Epithelial cell of prostate (primary cell): ENCODE results near the gene APAF1.

Source experiments
- DNase-seq: peaks from one replicate; pipeline ENCODE4 v3.0.0-alpha.2; 2011; ENCODE audit warnings: low read depth, low spot score
- H3K27ac ChIP-seq: fragments of 450-650 bp; 2 replicates; pipeline ENCODE4 v1.5.1; 2017; ENCODE audit warnings: mild to moderate bottlenecking

The APAF1 gene

GRCh38 chr12:98721204-98721702, 76.2 kb downstream of the APAF1 start:
- no peak for DNase-seq
- H3K27ac ChIP-seq = no peak overlapping the region

DNA sequence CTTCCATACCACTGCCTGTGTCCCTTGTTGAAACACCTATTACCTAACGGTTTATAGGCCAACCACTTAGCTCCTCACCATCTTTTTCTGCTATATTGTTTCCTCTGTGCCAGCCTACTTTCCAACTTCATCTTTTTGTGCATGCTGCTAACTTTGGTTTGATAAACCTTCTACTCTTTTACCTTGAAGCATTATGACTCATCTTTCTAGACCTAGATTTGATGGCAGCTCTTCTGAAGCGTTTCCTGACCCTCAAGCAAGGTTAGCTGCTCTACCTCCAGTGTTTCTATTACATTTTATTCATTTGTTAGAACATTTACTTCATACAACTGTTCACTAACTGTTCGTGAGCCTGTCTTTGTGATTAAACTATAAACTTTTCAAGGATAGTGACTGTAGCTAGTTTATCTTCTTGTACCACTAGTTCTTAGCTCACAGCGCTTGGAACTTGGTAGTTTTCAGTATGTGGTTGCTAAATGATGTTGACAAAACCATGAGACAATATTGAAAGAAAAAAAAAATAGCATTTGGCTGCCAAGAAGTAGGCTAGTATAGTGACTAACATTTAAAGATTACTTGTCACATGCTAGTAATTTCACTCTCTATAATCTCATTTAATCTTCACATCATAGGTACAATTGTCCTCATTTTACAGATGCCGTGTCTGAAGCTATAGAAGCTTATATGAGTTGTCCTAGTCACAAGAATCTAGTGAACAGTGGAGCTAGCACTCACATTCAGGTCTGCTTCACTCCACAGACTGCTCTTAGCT, 79.5 kb downstream of the APAF1 start:
- no peak for DNase-seq
- no peak overlapping the region for H3K27ac ChIP-seq

DNA sequence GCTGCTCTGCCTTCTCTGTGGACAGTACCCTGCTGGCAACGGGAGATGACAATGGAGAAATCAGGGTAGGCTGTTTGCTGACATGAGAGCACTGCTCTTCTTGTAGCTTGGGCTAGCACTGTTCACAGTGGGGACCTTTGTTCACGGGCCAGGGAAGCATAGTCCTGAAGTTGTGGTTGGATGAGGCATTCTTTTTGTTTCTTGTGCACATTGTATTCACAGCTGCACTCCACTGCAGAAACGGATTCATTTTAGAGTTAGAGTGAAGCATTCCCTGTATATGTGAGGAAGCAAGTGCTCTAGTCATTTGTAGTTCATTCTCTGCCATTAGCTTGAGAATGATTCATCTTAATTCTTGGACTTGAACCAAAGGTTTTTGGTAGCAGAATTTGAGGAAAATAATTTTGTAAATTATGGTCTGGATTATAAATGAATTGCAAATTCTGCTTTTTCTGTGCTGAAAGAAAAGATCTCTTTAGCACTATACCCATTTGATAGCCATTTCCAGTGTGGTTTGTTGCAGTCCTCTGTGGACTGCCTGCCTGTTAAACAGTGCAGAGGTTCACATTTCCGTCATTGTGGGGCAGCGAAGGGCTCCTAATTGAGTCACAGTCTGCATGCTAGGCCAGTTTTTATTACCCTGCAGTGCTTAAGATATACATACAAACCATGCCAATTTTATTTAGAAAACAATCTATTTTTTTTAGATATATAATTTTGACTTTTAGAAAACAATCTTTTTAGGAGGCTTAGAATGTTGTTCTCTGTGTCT, 80.6 kb downstream of the APAF1 start:
- H3K27ac ChIP-seq = no peak overlapping the region
- DNase-seq = no peak

DNA sequence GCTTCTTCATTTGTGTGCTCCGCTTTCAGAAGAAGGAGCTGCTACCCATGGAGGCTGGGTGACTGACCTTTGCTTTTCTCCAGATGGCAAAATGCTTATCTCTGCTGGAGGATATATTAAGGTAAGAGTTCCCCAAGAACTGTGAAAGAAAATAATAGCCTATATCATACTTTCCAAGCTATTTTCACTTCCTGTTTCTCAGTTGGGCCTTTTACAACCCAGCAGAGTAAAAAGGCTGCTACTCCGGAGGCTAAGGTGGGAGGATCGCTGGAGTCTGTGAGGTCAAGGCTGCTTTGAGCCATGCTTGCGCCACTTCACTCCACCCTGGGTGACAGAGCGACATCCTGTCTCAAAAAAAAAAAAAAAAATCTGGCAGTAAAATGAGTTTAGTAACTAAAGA, 82.1 kb downstream of the APAF1 start:
- no peak overlapping the region for H3K27ac ChIP-seq

DNA sequence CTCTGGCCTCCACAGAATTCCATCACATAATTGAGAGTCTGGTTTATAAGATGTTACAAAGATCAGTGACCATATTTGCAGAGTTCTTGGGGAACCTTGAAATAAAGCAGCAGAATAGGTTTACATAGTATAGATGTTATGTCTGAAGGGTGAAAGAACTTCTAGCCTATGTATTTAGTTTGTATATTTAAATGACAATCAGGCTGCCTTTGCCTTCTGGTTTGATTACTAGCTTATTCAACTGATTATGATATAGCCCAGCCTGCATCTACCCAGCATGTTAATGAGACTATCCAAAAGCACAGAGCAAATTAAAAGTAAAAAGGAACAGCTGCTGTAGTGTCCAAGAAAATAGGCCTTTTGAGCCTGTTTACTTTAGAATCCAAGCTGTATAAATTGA, 85.3 kb downstream of the APAF1 start:
- H3K27ac ChIP-seq = no peak overlapping the region
- no peak for DNase-seq

More for the DNA sequence above, 82.1 kb downstream of the APAF1 start:
- no peak for DNase-seq

- DNase-seq = no peak
- no peak overlapping the region for H3K27ac ChIP-seq
Observed at GRCh38 chr12:98733667-98734350, 88.7 kb downstream of the APAF1 start.

GRCh38 chr12:98735821-98736220, 90.7 kb downstream of the APAF1 start:
- H3K27ac ChIP-seq = no peak overlapping the region
- no peak for DNase-seq

- H3K27ac ChIP-seq = no peak overlapping the region
- DNase-seq = no peak
Observed at GRCh38 chr12:98736352-98737321, 91.5 kb downstream of the APAF1 start.

DNA sequence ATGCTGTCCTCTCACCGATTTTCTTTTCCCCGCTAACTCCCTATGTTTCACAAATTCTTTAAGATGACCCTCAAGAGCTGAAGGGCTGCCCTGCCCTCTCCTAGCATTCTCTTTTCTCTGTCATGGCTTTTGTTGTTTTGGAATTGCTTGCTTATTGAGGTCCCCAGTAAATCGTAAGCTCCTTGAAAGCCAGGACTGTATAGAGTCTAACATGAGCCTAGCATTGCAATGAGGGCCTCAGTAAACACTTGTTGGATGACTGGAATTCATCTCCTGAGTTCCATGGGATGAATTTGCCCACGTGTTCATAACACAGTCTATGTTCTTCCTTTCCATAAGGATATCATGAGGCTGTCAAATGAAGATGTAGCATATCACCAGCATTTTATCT, 92.2 kb downstream of the APAF1 start:
- H3K27ac ChIP-seq = no peak overlapping the region
- no peak for DNase-seq

- no peak for DNase-seq
- no peak overlapping the region for H3K27ac ChIP-seq
Observed at GRCh38 chr12:98738002-98738401, 92.9 kb downstream of the APAF1 start.

- DNase-seq = no peak
Observed at GRCh38 chr12:98738539-98738938, 93.4 kb downstream of the APAF1 start.

DNA sequence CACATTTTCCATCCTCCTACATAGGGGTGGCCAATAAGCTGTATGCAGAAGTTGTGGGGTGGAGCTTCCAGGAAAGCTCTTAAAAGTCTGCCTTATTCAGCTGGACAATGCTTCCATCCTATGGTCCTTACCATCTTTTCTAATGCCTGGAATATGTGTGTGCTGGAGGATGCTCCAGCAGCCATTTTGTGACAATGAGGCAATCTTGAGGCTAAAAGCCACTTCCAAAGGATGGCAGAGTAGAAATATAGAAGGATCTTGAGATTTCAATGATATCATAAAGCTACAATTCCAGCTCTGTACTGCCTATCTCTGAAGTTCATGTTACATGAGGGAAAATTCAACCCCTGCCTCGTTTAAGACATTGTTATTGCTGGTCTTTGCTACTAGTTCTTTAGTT, 95.7 kb downstream of the APAF1 start:
- no peak overlapping the region for H3K27ac ChIP-seq
- DNase-seq = no peak

More at GRCh38 chr12:98738539-98738938, 93.4 kb downstream of the APAF1 start:
- no peak overlapping the region for H3K27ac ChIP-seq

GRCh38 chr12:98741196-98741555, 96.1 kb downstream of the APAF1 start:
- no peak for DNase-seq
- H3K27ac ChIP-seq = no peak overlapping the region

- DNase-seq = no peak
- H3K27ac ChIP-seq = no peak overlapping the region
Observed at GRCh38 chr12:98741556-98742265, 96.6 kb downstream of the APAF1 start.

DNA sequence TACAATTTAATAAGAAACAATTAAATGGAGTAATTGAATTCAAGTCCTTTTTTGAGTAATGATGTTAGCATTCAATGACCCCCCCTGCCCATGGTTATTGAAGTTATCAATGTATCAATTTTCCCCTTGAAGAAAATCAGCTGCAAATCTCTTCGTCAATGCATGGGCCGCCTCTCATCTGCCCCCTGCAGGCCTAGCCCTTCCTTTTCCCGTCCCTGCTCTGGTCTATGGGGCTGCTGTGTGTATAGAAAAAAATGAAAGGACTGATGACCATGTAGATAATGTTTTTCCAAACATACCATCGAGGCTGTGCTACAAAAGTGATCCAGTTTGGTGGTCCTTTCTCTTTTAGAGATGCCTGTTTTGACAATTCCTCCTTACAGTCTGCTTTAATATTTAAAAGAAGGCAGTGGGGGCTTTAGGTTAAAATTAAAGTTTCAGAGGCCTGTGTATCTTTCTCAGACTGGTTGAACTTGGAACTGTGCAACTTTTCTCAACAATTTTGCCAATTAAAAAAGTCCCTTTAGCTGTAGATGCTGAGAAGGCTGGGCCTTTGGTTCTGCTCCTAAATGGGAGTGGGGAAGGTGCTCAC, 98.4 kb downstream of the APAF1 start:
- no peak overlapping the region for H3K27ac ChIP-seq
- no peak for DNase-seq

DNA sequence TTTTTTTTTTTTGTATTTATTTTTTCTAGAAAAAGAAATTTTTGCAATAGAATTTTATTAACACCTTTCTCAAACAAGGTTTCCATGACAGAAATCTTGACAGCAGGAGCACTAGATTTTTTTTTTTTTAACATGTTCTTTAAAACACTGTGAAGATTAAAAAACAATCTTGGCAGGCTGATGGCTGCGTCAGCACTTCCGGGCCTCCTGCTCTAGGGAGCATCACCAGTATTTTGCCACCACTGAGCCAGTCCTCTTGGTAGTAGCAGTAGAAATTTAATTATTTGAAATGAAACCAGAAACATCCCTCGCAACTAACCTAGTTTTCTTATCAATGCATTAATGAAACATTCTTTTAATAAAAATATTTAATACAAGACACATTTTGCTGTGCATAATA, 99.6 kb downstream of the APAF1 start:
- no peak overlapping the region for H3K27ac ChIP-seq
- DNase-seq = no peak

DNA sequence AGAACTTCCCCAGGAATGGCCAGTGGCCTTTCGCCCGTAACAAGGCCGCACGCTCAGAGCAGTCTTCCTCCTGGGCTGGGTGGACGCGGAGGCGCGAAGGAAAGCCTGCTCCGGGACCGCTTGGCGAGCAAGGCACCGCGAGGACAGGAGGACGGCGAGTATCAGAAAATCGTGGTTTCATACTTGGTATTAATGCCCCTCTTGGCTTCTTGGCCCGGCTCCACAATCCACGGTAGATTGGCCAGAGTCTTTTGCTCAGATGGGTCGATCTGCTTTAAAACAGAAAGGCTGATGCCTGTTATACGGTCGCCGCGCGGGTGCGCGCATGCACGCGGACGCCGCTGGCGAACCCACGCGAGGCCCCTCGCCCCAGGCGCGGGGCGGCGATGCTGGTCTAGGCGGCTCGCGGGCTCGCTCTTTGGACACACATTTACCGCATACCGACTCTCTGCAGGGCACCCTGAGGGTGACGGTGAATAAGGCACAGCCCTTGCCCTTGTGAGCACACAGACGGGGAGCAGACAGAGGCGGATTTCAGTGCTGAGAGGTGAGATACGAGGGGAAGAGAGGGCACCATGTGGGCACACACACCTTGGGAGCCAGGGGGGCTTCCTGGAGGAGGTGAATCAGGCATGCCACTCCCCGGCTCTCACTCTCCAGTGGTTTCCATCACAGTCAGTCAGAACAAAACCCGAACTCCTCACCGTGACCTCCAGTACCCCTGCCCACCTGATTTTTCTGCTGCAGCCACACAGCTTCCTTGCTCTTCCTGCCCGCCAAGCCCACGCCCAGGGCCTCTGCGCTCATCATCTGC, 100.7 kb downstream of the APAF1 start:
- no peak for DNase-seq
- no peak overlapping the region for H3K27ac ChIP-seq

GRCh38 chr12:98748463-98748862, 103.4 kb downstream of the APAF1 start:
- DNase-seq = no peak
- no peak overlapping the region for H3K27ac ChIP-seq
